Heart right ventricle (tissue), 16 donors: ENCODE results near the gene KCNN3. TPM values are rescaled to one million over a fixed set of nuclear protein-coding genes. Genes with fewer than 3 reads are reported as not detected.
"Not testable (repeated sequence)": the region's sequence is repeated elsewhere in the genome, so short reads cannot be mapped to it uniquely, and the experiment has no call there.

ENCODE experiments used
- ATAC-seq, 8 donors: fragments of 200-7000 bp; cut with Tn5 transposase; one replicate each; pipeline ENCODE4 v1.9.1; 2020; ENCODE audit warnings: mild to moderate bottlenecking in 8 of 8, moderate library complexity in 8 of 8, moderate number of reproducible peaks in 1 of 8
- DNase-seq, 2 donors: peaks; one replicate each; pipeline ENCODE4 v3.0.0-alpha.2; 2020
- H3K27ac ChIP-seq, 10 donors: fragments of 200-600 bp; sonication (generic) in 2 of 10; one replicate each; pipeline versions ENCODE4 v1.5.0 to v1.8.0; 2020 to 2022; ENCODE audit warnings: mild to moderate bottlenecking in 3 of 10
- H3K27me3 ChIP-seq, 7 donors: fragments of 200-600 bp; one replicate each; pipeline ENCODE4 v1.8.0; 2021 to 2022; ENCODE audit warnings: mild to moderate bottlenecking in 2 of 7
- H3K36me3 ChIP-seq, 9 donors: fragments of 200-600 bp; sonication (generic) in 1 of 9; one replicate each; pipeline versions ENCODE4 v1.5.0 to v1.8.0; 2020 to 2022; ENCODE audit warnings: mild to moderate bottlenecking in 2 of 9
- H3K4me1 ChIP-seq, 9 donors: fragments of 200-600 bp; sonication (generic) in 1 of 9; one replicate each; pipeline versions ENCODE4 v1.5.0 to v1.8.0; 2020 to 2022; ENCODE audit warnings: mild to moderate bottlenecking in 4 of 9
- H3K4me3 ChIP-seq, 10 donors: fragments of 200-600 bp; sonication (generic) in 2 of 10; one replicate each; pipeline versions ENCODE4 v1.5.0 to v1.8.0; 2020 to 2022; ENCODE audit warnings: mild to moderate bottlenecking in 7 of 10, moderate library complexity in 2 of 10
- H3K9me3 ChIP-seq, 11 donors: fragments of 200-600 bp in 10 of 11; sonication (generic) in 2 of 11; one replicate each; pipeline versions ENCODE4 v1.5.0 to v1.8.0; 2013 to 2022; ENCODE audit warnings: mild to moderate bottlenecking in 2 of 11, control low read depth in 1 of 11, moderate library complexity in 1 of 11
- CTCF ChIP-seq, 9 donors: fragments of 200-600 bp; sonication (generic) in 2 of 9; IDR thresholded peaks; one replicate each; pipeline versions ENCODE4 v1.5.0 to v1.8.0; 2021 to 2022; ENCODE audit warnings: antibody characterized with exemption in 9 of 9, mild to moderate bottlenecking in 5 of 9, moderate library complexity in 1 of 9
- WGBS, 2 donors: extraction: QIAGEN DNeasy Blood & Tissue Kit; methylation state at CpG; one replicate each; pipeline ENCODE4 v1.1.7; 2013; ENCODE audit warnings: inconsistent platforms in 1 of 2; 5-methylcytosine and 5-hydroxymethylcytosine counted together
- intact Hi-C, 10 donors: fragments of 100-400 bp; cut with DNase I; formaldehyde crosslinking; loops; one replicate each; pipeline versions ENCODE4 v1.11.1 to v1.14.2; 2022
- polyA plus RNA-seq, 2 donors: library from polyadenylated mRNA; stranded (reverse); fragments of 200-250 nt; gene quantifications; one replicate each; pipeline ENCODE4 v1.2.3, GENCODE V29; 2013
- total RNA-seq, 10 donors: library from RNA; stranded (reverse); fragmentation: NEBNext Ultra II Directional in 3 of 10; extraction: Animal tissue kit (Norgen Biotek cat#: 25700) in 3 of 10; gene quantifications; one replicate each; pipeline versions ENCODE4 v1.2.1 to v1.2.4, GENCODE V29; 2021 to 2023
- donor health status: Arrhythmogenic right ventricular cardiomyopathy.
- donor health status: ischemic (EF 13 %, LVEDD 7.1; RV severe dilation, severe dysfunction).
- donor health status: healthy with polysubstance abuse.
- donor health status: DM: no; HTN: yes; CAD: no.
- donor health status: DM: no; HTN: no; CAD: no.
- donor health status: ischemic (EF 25% LVEDD 6.9; RV normal size, moderate dysfunction).
- donor health status: ischemic (EF 25% LVEDD 5.7; RV mildly dilated, moderate dysfunction).
- donor health status: healthy.
- donor health status: DM: yes; HTN: yes; CAD: no.
- donor health status: Ischemic cardiomyopathy.
- donor health status: ischemic (EF 35%, LVEDD 5.7; RV mildly dilated, moderate dysfunction).
- donor health status: nonischemic (EF 11% LVEDD 7.7; RV severe dilation, severe dysfunction).
- donor health status: DM: yes; HTN: yes; CAD: no.
- donor health status: PGD.
- donor health status: ischemic (EF 29% LVEDD 5.4; RV normal size, mild dysfunction).
- donor health status: nonischemic (EF 23%, LVEDD 6.1; RV moderate dilation, normal function).

KCNN3 gene
- total and polyA plus RNA-seq, 12 donors = 0.17 to 5.9 (median 2.6) TPM

GRCh38 chr1:154671412-154671811 is 198.7 kb downstream of the KCNN3 start:
- not testable (repeated sequence) for ATAC-seq, DNase-seq

GRCh38 chr1:154670310-154671270 is 199.5 kb downstream of the KCNN3 start:
- not testable (repeated sequence) for H3K27me3 ChIP-seq, H3K4me1 ChIP-seq, H3K4me3 ChIP-seq, DNase-seq, H3K36me3 ChIP-seq, ATAC-seq, H3K9me3 ChIP-seq, H3K27ac ChIP-seq
- WGBS, 2 donors = 84 to 89% methylated on average over 27 to 41 of the region's 41 CpGs
- intact Hi-C loops = loop anchor here in 3 of 10 donors (2.0 kb wide), 2 partner anchors 206 to 208 kb away; no protein-coding TSS in a partner anchor

More at GRCh38 chr1:154671412-154671811, 198.7 kb downstream of the KCNN3 start:
- H3K4me3 ChIP-seq, H3K27ac ChIP-seq, H3K27me3 ChIP-seq, H3K4me1 ChIP-seq, H3K36me3 ChIP-seq, H3K9me3 ChIP-seq: not testable (repeated sequence)
- WGBS, 2 donors = 86 to 90% methylated on average over 9 of the region's 9 CpGs
- intact Hi-C loops = loop anchor here in 3 of 10 donors (2.0 kb wide), 2 partner anchors 205 to 207 kb away; no protein-coding TSS in a partner anchor

GRCh38 chr1:154669464-154670282 is 200.4 kb downstream of the KCNN3 start:
- peak; percentile 65 to 78 for DNase-seq
- TF ChIP-seq CTCF (IDR thresholded peaks at IDR 0.05) = peak; percentile 69 to 88 (median 83)
- H3K9me3 ChIP-seq = no peaks in the 10 kb centered on the region
- H3K27me3 ChIP-seq = no peaks in the 10 kb centered on the region
- ATAC-seq = peak; percentile 93 to 99 (median 98)
- WGBS, 2 donors = 45 to 50% methylated on average over 9 of the region's 9 CpGs
- H3K27ac ChIP-seq = no peak overlapping the region
- intact Hi-C loops = loop anchor here (1.0 to 10.0 kb wide), 12 partner anchors 55 to 268 kb away; partner anchors contain the start of genes CHRNB2 (in 4 of the 10) and PMVK (in 1 of the 10)
- no peaks in the 10 kb centered on the region for H3K4me1 ChIP-seq
- no peaks in the 10 kb centered on the region for H3K36me3 ChIP-seq
- no peak overlapping the region for H3K4me3 ChIP-seq

- WGBS, 2 donors = 64 to 76% methylated on average over 7 of the region's 7 CpGs
Observed at GRCh38 chr1:154666051-154666790, 203.9 kb downstream of the KCNN3 start.

More at GRCh38 chr1:154666051-154666790, 203.9 kb downstream of the KCNN3 start:
- no peak overlapping the region for H3K4me3 ChIP-seq
- ATAC-seq = no peak
- intact Hi-C loops = loop anchor here (5.0 to 10.0 kb wide), 8 partner anchors 59 to 271 kb away; partner anchors contain the start of genes CHRNB2 (in 4 of the 10) and PMVK (in 1 of the 10)
- no peaks in the 10 kb centered on the region for H3K9me3 ChIP-seq
- H3K36me3 ChIP-seq = no peaks in the 10 kb centered on the region
- no peak for TF ChIP-seq CTCF (IDR thresholded peaks at IDR 0.05)
- peaks cover 0 to 7% (median 0%) of the 10 kb centered on the region in 9 donors for H3K4me1 ChIP-seq
- no peak overlapping the region for H3K27ac ChIP-seq
- H3K27me3 ChIP-seq = no peaks in the 10 kb centered on the region
- DNase-seq = no peak
